Measurements from ENCODE around the gene TMC8.
A peak's percentile ranks its signal among the peaks of the same experiment; 100 is the strongest.
"Not testable (repeated sequence)": the region's sequence is repeated elsewhere in the genome, so short reads cannot be mapped to it uniquely, and the experiment has no call there.

Gene TMC8

GRCh38 chr17:78130437-78131101 lies at the start of gene TMC8:
TSS of gene TMC8 (plus strand) at chr17:78130771. CDS start at chr17:78131589, 818 bp downstream.
- DNase-seq (ENCODE audit: low spot score) (no peak), FAIRE-seq (no peak)

- DNase-seq (ENCODE audit: low spot score) (no peak), FAIRE-seq (no peak)
Observed at GRCh38 chr17:78081551-78081950, 49.0 kb upstream of the TMC8 start.

GRCh38 chr17:78082355-78082872 lies 48.2 kb upstream of the TMC8 start:
- FAIRE-seq: not testable (repeated sequence)

GRCh38 chr17:78082988-78083387 lies 47.6 kb upstream of the TMC8 start:
- DNase-seq (ENCODE audit: low spot score) (no peak), FAIRE-seq (no peak)

More at GRCh38 chr17:78082355-78082872, 48.2 kb upstream of the TMC8 start:
- DNase-seq (ENCODE audit: low spot score): not testable (repeated sequence)

GRCh38 chr17:78086740-78087139 lies 43.8 kb upstream of the TMC8 start:
- DNase-seq (ENCODE audit: low spot score): no peak
- no peak for FAIRE-seq

GRCh38 chr17:78088529-78088928 lies 42.0 kb upstream of the TMC8 start:
- DNase-seq (ENCODE audit: low spot score) (no peak), FAIRE-seq (no peak)

GRCh38 chr17:78089576-78090281 lies 40.8 kb upstream of the TMC8 start:
- no peak for DNase-seq (ENCODE audit: low spot score)
- FAIRE-seq: no peak

GRCh38 chr17:78092794-78093324 lies 37.7 kb upstream of the TMC8 start:
- FAIRE-seq: no peak
- DNase-seq (ENCODE audit: low spot score): no peak

- DNase-seq (ENCODE audit: low spot score) (no peak), FAIRE-seq (peak; percentile 91)
Observed at GRCh38 chr17:78095035-78095434, 35.5 kb upstream of the TMC8 start.

GRCh38 chr17:78096093-78096492 lies 34.5 kb upstream of the TMC8 start:
- FAIRE-seq (no peak), DNase-seq (ENCODE audit: low spot score) (no peak)

- FAIRE-seq (no peak), DNase-seq (ENCODE audit: low spot score) (no peak)
Observed at GRCh38 chr17:78101112-78101511, 29.5 kb upstream of the TMC8 start.

GRCh38 chr17:78101542-78101941 lies 29.0 kb upstream of the TMC8 start:
- FAIRE-seq: no peak
- no peak for DNase-seq (ENCODE audit: low spot score)

- no peak for DNase-seq (ENCODE audit: low spot score)
- FAIRE-seq: no peak
Observed at GRCh38 chr17:78103311-78103710, 27.3 kb upstream of the TMC8 start.

- DNase-seq (ENCODE audit: low spot score) (no peak), FAIRE-seq (no peak)
Observed at GRCh38 chr17:78104540-78104941, 26.0 kb upstream of the TMC8 start.

GRCh38 chr17:78105101-78105500 lies 25.5 kb upstream of the TMC8 start:
- no peak for FAIRE-seq
- DNase-seq (ENCODE audit: low spot score): no peak

GRCh38 chr17:78105551-78105950 lies 25.0 kb upstream of the TMC8 start:
- FAIRE-seq (no peak), DNase-seq (ENCODE audit: low spot score) (no peak)

- FAIRE-seq (no peak), DNase-seq (ENCODE audit: low spot score) (no peak)
Observed at GRCh38 chr17:78106211-78106610, 24.4 kb upstream of the TMC8 start.

- FAIRE-seq (no peak), DNase-seq (ENCODE audit: low spot score) (no peak)
Observed at GRCh38 chr17:78107457-78107856, 23.1 kb upstream of the TMC8 start.

GRCh38 chr17:78107976-78108725 lies 22.4 kb upstream of the TMC8 start:
- FAIRE-seq (no peak), DNase-seq (ENCODE audit: low spot score) (no peak)

- DNase-seq (ENCODE audit: low spot score): no peak
- no peak for FAIRE-seq
Observed at GRCh38 chr17:78108726-78109488, 21.7 kb upstream of the TMC8 start.

GRCh38 chr17:78109489-78109761 lies 21.1 kb upstream of the TMC8 start:
- DNase-seq (ENCODE audit: low spot score) (no peak), FAIRE-seq (no peak)
